Hematopoietic multipotent progenitor cell treated with erythropoietin and hydrocortisone succinate and interleukin-3 and kit ligand, for 6 days (in vitro differentiated cells): ENCODE measurements around the gene PREX1.

Experiments used
- DNase-seq: peaks from one replicate; pipeline ENCODE4 v3.0.0-alpha.2; 2015

Gene PREX1

DNA sequence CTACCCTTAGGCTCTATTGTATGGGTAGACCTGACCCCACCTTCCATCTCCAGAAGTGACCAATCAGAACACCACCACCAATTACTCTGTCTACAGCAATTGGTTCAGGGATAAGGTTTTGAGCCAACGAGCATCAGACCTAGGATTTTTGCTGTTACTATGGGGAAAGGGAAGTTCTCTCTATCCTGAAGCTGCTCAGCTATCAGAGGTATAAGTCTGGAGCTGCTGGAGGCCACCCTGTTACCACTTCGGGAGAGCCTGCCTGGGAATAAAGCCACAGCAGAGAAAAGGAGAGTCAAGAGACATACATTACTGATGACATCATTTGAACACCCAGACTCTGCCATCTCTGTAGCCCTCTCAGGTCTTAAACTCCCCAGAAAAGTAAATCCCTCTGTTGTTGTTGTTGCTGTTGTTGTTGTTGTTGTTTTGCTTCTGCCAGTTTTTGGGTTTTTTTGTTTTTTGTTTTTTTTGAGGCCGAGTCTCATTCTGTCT, 94.5 kb downstream of the PREX1 start:
- peak; percentile 49 for DNase-seq

- no peak for DNase-seq
Measured at GRCh38 chr20:48732081-48732829, 95.5 kb downstream of the PREX1 start.

DNA sequence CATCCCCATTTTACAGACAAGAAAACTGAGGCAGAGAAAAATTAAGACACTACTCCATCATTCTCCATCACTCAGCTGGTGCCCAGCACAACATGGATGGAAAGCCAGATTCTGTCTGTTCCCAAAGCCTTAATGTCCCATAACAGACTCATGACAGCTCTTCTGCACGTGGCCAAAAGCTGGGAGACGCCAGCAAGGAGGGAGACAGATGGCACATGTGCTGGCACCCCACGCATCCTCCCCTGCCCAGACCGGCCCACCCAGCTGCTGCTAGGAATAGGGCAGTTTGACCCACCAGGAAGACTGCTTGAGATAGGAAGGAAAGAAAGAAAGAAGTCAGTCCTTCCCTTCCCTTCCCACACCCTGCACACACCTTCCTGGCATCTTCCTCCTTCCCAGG, 96.3 kb downstream of the PREX1 start:
- DNase-seq, result no peak

DNA sequence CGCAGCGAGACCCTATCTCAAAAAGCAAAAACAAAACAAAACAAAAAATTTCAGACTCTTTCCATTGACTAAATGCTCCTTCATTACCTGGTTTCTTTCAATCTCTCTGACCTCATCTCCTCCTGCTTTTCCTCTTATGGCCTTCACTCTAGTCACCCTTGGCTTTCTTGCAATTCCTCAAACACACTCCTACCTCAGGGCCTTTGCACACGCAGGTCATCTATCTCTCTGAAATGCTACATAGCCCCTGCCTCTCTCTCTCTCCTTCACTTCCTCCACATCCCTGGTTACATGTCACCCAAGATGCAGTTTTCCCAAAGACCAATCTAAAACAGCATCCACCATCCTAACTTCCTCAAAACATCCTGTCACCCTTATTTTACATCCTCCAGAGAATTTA, 96.8 kb downstream of the PREX1 start:
- no peak for DNase-seq

- DNase-seq, result no peak
Measured at GRCh38 chr20:48729538-48729937, 98.3 kb downstream of the PREX1 start.

DNA sequence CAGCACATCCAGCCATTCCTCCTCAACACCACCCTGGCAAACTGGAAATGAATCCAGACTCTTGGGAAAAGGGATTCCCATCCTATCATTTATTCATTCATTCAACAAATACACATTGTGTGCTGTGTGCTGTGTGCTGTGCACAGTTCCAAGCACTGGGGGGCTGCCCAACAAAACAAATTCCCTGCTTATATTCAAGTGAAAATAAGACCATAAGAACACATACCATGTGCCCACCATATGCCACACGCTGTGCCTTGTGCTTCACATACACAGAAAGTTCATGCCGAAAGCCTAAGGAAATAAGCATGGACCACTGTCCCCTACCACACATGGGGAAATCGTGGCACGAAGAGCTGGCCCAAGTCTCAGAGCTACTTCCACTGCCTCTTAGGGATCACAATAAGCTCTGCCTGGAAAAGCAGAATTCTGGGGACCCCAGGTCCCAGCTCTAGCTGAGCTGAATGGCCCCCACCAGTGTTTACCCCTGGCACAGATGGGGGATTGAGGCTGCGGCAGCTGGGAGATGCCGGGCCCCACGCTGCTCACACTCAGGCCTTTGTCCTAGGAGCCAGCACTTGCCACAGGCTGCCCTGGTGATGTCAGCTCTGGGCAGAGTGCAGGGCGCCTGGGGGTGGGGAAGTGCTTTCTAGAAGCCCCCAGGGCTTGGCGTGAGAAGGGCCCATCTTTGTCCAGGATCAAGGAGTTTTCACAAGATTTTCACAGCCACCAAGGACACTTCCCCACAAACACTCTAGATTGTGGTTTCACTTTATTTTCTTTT, 99.6 kb downstream of the PREX1 start:
- DNase-seq, result no peak

- DNase-seq, result no peak
Measured at GRCh38 chr20:48727226-48727625, 100.6 kb downstream of the PREX1 start.

- no peak for DNase-seq
Measured at GRCh38 chr20:48725555-48725991, 102.2 kb downstream of the PREX1 start.

GRCh38 chr20:48724891-48725554, 102.8 kb downstream of the PREX1 start:
- DNase-seq, result no peak

DNA sequence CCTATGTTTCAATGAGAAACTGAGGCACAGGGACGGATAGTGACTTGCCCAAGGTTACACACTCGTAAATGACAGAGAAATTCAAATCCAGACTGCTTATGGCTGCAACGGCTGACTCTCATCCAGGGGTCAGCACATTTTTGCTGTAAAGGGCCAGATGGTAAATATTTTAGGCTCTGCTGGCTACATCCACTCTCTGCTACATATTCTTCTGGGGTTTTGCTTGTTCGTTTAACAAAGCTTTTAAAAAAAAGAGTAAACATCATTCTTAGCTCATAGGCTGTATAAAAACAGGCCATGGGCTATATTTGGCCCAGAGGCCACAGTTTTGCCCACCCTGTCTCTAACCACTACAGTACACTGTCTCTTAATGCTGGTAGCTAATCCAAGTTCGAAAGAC, 103.4 kb downstream of the PREX1 start:
- no peak for DNase-seq

GRCh38 chr20:48723308-48724264, 104.2 kb downstream of the PREX1 start:
- peak; percentile 77 for DNase-seq

GRCh38 chr20:48722737-48723191, 105.0 kb downstream of the PREX1 start:
- peak; percentile 61 for DNase-seq

GRCh38 chr20:48722002-48722731, 105.6 kb downstream of the PREX1 start:
- peak; percentile 86 for DNase-seq

DNA sequence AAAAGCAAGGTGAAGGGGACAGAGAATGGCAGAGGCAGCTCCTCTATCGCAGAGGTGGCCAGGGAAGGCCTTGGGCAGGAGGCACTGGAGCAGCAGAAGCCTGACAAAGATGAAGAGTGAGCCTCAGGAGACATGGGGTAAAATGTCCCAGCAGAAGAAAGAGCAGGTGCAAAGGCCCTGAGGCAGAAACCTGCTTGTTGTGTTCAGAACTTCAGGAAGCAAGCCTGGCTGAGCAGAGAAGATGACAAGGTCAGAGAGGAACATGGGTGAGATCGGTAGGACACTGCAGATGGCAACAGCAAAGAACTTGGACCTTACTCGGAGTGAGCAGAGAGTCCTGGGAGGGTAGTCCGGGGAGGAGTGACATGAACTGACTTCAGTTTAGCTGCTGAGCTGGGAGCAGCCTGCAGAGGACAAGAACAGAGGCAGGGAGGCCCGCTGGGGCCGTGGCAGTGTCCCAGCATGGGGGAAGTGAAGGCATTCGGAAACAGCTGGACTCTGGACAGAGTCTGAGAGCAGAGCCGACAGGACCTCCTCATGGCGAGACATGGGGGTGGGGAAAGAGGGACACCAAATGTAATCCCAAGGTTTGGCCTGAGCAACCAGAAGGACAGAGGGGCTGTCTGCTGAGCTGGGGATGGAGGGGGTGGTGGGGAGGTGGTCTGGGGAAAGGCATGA, 106.3 kb downstream of the PREX1 start:
- DNase-seq, result no peak

DNA sequence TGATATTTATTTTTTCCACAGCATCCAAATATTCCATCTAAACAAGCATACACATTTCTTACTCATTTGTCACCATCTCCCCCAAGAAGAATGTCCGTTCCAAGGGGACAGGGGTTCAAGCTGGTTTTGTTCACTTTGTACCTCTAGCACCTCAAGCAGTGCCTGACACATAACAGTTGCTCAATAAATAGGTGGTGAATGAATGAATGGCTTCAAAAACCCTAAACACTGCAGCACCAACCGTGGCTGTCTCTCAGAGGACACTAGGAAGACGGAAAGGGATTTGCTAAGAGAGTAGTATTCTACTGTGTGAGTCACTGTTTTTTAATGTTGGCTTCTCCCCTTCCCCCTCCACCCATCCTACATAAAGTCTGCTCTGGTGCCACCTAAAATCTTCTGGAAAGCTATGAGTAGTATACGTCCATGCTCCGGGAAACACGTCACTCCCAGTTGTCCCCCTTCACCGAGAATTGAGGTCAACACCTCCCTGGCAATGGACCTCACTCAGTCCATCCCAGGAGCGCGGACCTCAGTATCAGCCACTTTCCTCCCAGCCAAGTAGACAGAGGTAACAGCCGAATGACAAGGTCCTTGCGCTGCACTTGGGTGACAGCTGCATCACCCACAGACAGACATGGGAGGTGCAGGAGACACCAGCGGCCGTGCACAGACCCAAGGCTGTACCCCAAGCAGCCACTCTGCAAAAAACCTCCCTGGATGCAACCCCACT, 107.4 kb downstream of the PREX1 start:
- no peak for DNase-seq

GRCh38 chr20:48719598-48720255, 108.1 kb downstream of the PREX1 start:
- DNase-seq, result no peak

- DNase-seq, result no peak
Measured at GRCh38 chr20:48718786-48719578, 108.8 kb downstream of the PREX1 start.

DNA sequence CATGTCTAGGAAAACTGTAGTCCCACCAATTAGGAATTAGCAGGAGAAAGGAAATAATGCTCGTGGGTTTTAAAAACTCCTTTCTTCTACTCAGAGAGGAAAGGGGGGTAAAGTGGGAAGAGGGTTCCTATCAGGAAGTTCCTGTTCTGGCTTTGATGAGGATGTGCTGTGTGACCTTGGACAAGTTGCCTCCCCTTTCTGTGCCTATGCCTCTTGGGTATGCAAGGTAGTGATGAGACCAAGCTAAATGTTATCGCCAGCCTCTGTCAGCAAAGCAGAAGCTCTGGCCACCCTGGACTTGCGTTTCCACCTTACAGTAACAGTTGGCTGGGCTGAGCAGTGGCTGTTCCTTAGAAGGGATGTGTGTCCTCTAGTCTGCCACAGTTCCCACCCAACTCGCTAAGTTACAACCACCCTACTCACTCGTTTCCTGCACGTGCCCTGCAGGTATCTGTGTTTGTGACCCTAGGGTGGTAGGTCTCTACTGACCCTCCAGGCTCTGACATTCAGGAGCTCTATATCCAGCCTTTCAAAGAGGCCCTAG, 110.0 kb downstream of the PREX1 start:
- no peak for DNase-seq
